Activated T-cell treated with anti-CD3 and anti-CD28 coated beads for 24 hours (primary cell): ENCODE data around the gene OSER1.

Experiments
- DNase-seq: peaks from one replicate; pipeline ENCODE4 v3.0.0-alpha.2; 2020; ENCODE audit warnings: low read depth

The OSER1 gene

GRCh38 chr20:44224637-44225036 lies 14.1 kb upstream of the OSER1 start:
- no peak for DNase-seq

GRCh38 chr20:44223721-44224120 lies 13.2 kb upstream of the OSER1 start:
- DNase-seq, result no peak

- DNase-seq, result no peak
Measured at GRCh38 chr20:44222633-44223368, 12.2 kb upstream of the OSER1 start.

- DNase-seq, result no peak
Measured at GRCh38 chr20:44222027-44222426, 11.5 kb upstream of the OSER1 start.

GRCh38 chr20:44221368-44221954 lies 10.9 kb upstream of the OSER1 start:
- DNase-seq, result no peak

- no peak for DNase-seq
Measured at GRCh38 chr20:44219791-44220190, 9.2 kb upstream of the OSER1 start.

- no peak for DNase-seq
Measured at GRCh38 chr20:44219170-44219730, 8.7 kb upstream of the OSER1 start.

GRCh38 chr20:44218446-44218845 lies 7.9 kb upstream of the OSER1 start:
- no peak for DNase-seq

GRCh38 chr20:44217342-44218092 lies 6.9 kb upstream of the OSER1 start:
- peak; percentile 60 for DNase-seq

- DNase-seq, result peak; percentile 66
Measured at GRCh38 chr20:44215125-44215524, 4.6 kb upstream of the OSER1 start.

GRCh38 chr20:44212792-44213191 lies 2.2 kb upstream of the OSER1 start:
- DNase-seq, result no peak

GRCh38 chr20:44211177-44212039 lies 837 bp upstream of the OSER1 start:
- DNase-seq, result no peak

- no peak for DNase-seq
Measured at GRCh38 chr20:44209686-44210405, 725 bp downstream of the OSER1 start.

GRCh38 chr20:44208770-44209169 lies 1.8 kb downstream of the OSER1 start:
- no peak for DNase-seq

- DNase-seq, result no peak
Measured at GRCh38 chr20:44208165-44208564, 2.4 kb downstream of the OSER1 start.

- DNase-seq, result no peak
Measured at GRCh38 chr20:44207126-44207723, 3.3 kb downstream of the OSER1 start.

GRCh38 chr20:44206132-44206531 lies 4.4 kb downstream of the OSER1 start:
- no peak for DNase-seq

- no peak for DNase-seq
Measured at GRCh38 chr20:44204832-44205215, 5.7 kb downstream of the OSER1 start.

- DNase-seq, result no peak
Measured at GRCh38 chr20:44204156-44204831, 6.3 kb downstream of the OSER1 start.

GRCh38 chr20:44203161-44203560 lies 7.4 kb downstream of the OSER1 start:
- no peak for DNase-seq
